MM.1S (cell line): ENCODE data around the gene TRAPPC11.

Experiments
- EZH2 ChIP-seq: fragments of 300-600 bp; sonication (generic); optimal IDR thresholded peaks from 2 replicates; pipeline ENCODE3; 2017; ENCODE audit warnings: low read depth, mild to moderate bottlenecking, antibody characterized with exemption, low read length, mixed read lengths
- EZH2phosphoT487 ChIP-seq: fragments of 300-600 bp; sonication (generic); IDR thresholded peaks from 2 replicates; pipeline ENCODE4 v1.6.1; 2018; ENCODE audit warnings: antibody characterized with exemption, low read length
- TF ChIP-seq, protein P1 (sequence below): fragments of 300-600 bp; sonication (generic); IDR thresholded peaks from 2 replicates; pipeline ENCODE4 v1.5.1; 2016; ENCODE audit warnings: antibody characterized with exemption, low read length, mixed read lengths

DNA sequence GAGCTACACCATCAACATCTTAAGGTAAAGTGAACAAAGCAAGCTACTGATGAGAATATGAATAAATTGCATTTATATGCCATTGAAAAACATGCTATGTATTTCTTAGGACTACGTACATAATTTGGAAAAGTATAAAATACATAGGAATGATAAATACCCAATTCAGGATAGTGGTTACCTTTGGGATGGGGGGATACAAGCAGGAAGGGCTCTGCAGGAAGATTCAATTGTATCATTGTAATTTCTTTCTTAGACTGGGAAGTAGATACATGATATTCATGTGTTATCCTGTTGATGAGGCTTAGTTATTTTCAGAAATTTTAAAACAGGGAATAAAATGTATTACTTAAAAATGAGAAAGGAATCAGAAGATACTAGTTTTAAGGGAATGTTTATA, 43.4 kb downstream of the TRAPPC11 start:
- TF ChIP-seq, protein P1, sequence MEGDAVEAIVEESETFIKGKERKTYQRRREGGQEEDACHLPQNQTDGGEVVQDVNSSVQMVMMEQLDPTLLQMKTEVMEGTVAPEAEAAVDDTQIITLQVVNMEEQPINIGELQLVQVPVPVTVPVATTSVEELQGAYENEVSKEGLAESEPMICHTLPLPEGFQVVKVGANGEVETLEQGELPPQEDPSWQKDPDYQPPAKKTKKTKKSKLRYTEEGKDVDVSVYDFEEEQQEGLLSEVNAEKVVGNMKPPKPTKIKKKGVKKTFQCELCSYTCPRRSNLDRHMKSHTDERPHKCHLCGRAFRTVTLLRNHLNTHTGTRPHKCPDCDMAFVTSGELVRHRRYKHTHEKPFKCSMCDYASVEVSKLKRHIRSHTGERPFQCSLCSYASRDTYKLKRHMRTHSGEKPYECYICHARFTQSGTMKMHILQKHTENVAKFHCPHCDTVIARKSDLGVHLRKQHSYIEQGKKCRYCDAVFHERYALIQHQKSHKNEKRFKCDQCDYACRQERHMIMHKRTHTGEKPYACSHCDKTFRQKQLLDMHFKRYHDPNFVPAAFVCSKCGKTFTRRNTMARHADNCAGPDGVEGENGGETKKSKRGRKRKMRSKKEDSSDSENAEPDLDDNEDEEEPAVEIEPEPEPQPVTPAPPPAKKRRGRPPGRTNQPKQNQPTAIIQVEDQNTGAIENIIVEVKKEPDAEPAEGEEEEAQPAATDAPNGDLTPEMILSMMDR = no peak
- no peak for TF ChIP-seq EZH2phosphoT487
- TF ChIP-seq EZH2 = no peak
